ENCODE measurements around the gene GSK3B.

Gene GSK3B

DNA sequence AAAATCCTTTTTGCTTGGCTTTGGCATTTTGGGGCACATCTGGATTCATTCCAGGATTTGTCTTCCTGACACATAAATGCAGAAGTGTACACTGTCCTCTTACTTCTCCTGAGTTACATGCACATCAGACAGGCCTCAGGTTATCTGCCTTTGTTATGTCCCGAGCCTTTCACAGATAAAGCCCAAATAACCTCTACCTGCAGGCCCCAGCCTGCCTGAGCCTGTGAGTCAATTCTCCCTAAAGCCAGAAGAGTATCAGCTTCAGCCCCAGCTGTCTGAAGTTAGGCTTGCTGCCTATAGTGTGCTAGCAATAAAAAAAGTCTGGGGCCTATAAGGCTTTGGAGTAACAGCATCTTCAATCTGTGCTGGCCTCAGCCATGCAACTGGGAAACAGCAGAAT lies 17.7 kb upstream of the GSK3B start:
- Histone ChIP-seq H4K20me1 (ENCODE audit: insufficient read depth, low read length) (no peaks in the 10 kb centered on the region), H3K27me3 (ENCODE audit: insufficient read depth, low read length, poor library complexity) (no peaks in the 10 kb centered on the region), H3K4me3 (ENCODE audit: low read depth in 1 of 2, low read length in 2 of 2) (no peak overlapping the region), H3K36me3 (ENCODE audit: insufficient read depth, low read length) (no peaks in the 10 kb centered on the region), H3K27ac (ENCODE audit: low read length) (no peak overlapping the region), H3K4me1 (ENCODE audit: insufficient read depth, low read length) (no peaks in the 10 kb centered on the region), H3K79me2 (ENCODE audit: insufficient read depth, low read length) (no peaks in the 10 kb centered on the region), H3K9me3 (ENCODE audit: insufficient read depth, low read length, severe bottlenecking) (no peaks in the 10 kb centered on the region), H3K4me2 (ENCODE audit: insufficient read depth, low read length) (no peak overlapping the region), H2AFZ (ENCODE audit: low read depth, low read length) (no peak overlapping the region), H3K9ac (ENCODE audit: low read depth, low read length) (no peak overlapping the region)
- DNase-seq (no peak), ATAC-seq (ENCODE audit: insufficient read depth, low read depth) (no peak)
- no peak for TF ChIP-seq EZH2 (IDR thresholded peaks at IDR 0.05; ENCODE audit: borderline replicate concordance, low read depth, low read length, severe bottlenecking)
- TF ChIP-seq, protein P1, sequence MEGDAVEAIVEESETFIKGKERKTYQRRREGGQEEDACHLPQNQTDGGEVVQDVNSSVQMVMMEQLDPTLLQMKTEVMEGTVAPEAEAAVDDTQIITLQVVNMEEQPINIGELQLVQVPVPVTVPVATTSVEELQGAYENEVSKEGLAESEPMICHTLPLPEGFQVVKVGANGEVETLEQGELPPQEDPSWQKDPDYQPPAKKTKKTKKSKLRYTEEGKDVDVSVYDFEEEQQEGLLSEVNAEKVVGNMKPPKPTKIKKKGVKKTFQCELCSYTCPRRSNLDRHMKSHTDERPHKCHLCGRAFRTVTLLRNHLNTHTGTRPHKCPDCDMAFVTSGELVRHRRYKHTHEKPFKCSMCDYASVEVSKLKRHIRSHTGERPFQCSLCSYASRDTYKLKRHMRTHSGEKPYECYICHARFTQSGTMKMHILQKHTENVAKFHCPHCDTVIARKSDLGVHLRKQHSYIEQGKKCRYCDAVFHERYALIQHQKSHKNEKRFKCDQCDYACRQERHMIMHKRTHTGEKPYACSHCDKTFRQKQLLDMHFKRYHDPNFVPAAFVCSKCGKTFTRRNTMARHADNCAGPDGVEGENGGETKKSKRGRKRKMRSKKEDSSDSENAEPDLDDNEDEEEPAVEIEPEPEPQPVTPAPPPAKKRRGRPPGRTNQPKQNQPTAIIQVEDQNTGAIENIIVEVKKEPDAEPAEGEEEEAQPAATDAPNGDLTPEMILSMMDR (IDR thresholded peaks at IDR 0.05; ENCODE audit: borderline replicate concordance, extremely low read depth, low read length, poor library complexity, severe bottlenecking): no peak

DNA sequence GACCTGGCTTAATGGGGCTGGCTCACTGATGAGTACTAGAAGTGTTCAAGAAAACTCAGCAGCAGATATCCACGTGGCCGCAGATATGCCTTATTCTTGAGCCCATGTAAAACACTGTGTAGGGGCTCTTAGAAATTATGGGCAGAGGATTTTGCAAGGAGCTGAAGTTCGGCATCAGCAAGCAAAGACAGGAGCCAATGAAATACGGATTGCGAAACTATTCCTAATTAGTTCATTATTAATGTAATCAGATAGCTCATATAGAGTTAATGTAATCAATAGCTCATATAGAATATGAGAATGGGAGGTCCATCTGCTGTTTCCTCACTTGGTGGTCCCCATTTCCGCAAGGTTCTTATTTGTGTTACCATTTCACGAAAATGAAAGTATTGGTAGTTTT lies 9.0 kb upstream of the GSK3B start:
- ATAC-seq (ENCODE audit: insufficient read depth, low read depth): no peak
- TF ChIP-seq EZH2 (IDR thresholded peaks at IDR 0.05; ENCODE audit: borderline replicate concordance, low read depth, low read length, severe bottlenecking): no peak
- TF ChIP-seq, protein P1 (IDR thresholded peaks at IDR 0.05; ENCODE audit: borderline replicate concordance, extremely low read depth, low read length, poor library complexity, severe bottlenecking): no peak
- H3K9me3 ChIP-seq (ENCODE audit: insufficient read depth, low read length, severe bottlenecking): no peaks in the 10 kb centered on the region
- no peak overlapping the region for H3K27ac ChIP-seq (ENCODE audit: low read length)
- no peak overlapping the region for H3K4me3 ChIP-seq (ENCODE audit: low read depth in 1 of 2, low read length in 2 of 2)
- no peak overlapping the region for H3K9ac ChIP-seq (ENCODE audit: low read depth, low read length)
- H2AFZ ChIP-seq (ENCODE audit: low read depth, low read length): no peak overlapping the region
- H3K4me2 ChIP-seq (ENCODE audit: insufficient read depth, low read length): no peak overlapping the region
- DNase-seq: no peak
- 0 out of 2 replicates have a peak, but pooled peaks cover 2% of the 10 kb centered on the region for H3K4me1 ChIP-seq (ENCODE audit: insufficient read depth, low read length)
- no peaks in the 10 kb centered on the region for H3K79me2 ChIP-seq (ENCODE audit: insufficient read depth, low read length)
- 0 out of 2 replicates have a peak, but pooled peaks cover 3% of the 10 kb centered on the region for H3K36me3 ChIP-seq (ENCODE audit: insufficient read depth, low read length)
- no peaks in the 10 kb centered on the region for H3K27me3 ChIP-seq (ENCODE audit: insufficient read depth, low read length, poor library complexity)
- no peaks in the 10 kb centered on the region for H4K20me1 ChIP-seq (ENCODE audit: insufficient read depth, low read length)

DNA sequence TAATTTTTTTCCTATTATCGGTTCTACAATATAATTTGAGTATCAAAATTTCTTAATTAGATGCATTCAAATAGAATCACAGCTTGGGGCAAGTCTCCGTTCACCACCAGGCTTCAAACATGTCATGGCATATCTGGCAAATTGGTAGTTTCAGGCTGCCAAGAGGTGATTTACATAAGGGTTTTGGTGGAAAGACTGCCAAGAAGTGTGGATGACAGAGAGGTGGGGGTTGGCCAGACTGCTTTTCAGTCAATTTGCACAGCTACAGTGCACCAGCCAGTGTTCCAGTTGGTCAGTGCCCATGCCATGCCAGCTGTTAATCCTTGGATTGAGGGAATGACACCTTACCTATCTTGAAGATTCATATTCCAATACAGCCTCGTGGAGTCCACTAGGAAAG lies 8.4 kb upstream of the GSK3B start:
- Histone ChIP-seq H3K4me2 (ENCODE audit: insufficient read depth, low read length) (no peak overlapping the region), H3K79me2 (ENCODE audit: insufficient read depth, low read length) (peaks cover 4% of the 10 kb centered on the region; the same call in 1 of the 2 replicates), H4K20me1 (ENCODE audit: insufficient read depth, low read length) (no peaks in the 10 kb centered on the region), H3K4me3 (ENCODE audit: low read depth in 1 of 2, low read length in 2 of 2) (no peak overlapping the region), H3K27me3 (ENCODE audit: insufficient read depth, low read length, poor library complexity) (no peaks in the 10 kb centered on the region), H3K36me3 (ENCODE audit: insufficient read depth, low read length) (0 out of 2 replicates have a peak, but pooled peaks cover 3% of the 10 kb centered on the region), H3K9ac (ENCODE audit: low read depth, low read length) (no peak overlapping the region), H3K9me3 (ENCODE audit: insufficient read depth, low read length, severe bottlenecking) (no peaks in the 10 kb centered on the region), H2AFZ (ENCODE audit: low read depth, low read length) (no peak overlapping the region), H3K27ac (ENCODE audit: low read length) (no peak overlapping the region), H3K4me1 (ENCODE audit: insufficient read depth, low read length) (0 out of 2 replicates have a peak, but pooled peaks cover 2% of the 10 kb centered on the region)
- DNase-seq: no peak
- TF ChIP-seq EZH2 (IDR thresholded peaks at IDR 0.05; ENCODE audit: borderline replicate concordance, low read depth, low read length, severe bottlenecking): no peak
- TF ChIP-seq, protein P1 (IDR thresholded peaks at IDR 0.05; ENCODE audit: borderline replicate concordance, extremely low read depth, low read length, poor library complexity, severe bottlenecking): no peak
- no peak for ATAC-seq (ENCODE audit: insufficient read depth, low read depth)

DNA sequence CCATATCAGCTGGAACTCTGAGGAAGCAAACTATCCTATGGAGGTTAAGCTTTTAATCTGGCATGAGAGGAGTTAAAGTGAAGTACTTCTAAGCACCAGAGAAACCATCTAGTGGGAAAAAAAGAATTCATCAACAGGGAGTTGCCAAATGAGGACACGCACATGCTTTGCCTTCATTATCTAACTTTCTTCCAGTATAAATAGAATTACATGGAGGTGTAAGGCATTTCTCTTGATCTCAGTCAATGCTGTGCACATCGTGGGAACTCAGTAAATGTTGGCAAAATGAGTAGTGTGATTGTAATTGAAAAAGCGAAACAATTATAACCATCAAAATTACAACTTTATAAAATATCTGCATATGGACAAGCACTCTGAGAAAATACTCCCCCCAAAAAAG lies 8.0 kb upstream of the GSK3B start:
- DNase-seq: no peak
- Histone ChIP-seq H3K27ac (ENCODE audit: low read length) (no peak overlapping the region), H3K4me2 (ENCODE audit: insufficient read depth, low read length) (no peak overlapping the region), H3K36me3 (ENCODE audit: insufficient read depth, low read length) (0 out of 2 replicates have a peak, but pooled peaks cover 3% of the 10 kb centered on the region), H4K20me1 (ENCODE audit: insufficient read depth, low read length) (no peaks in the 10 kb centered on the region), H3K4me3 (ENCODE audit: low read depth in 1 of 2, low read length in 2 of 2) (no peak overlapping the region), H3K4me1 (ENCODE audit: insufficient read depth, low read length) (peaks cover 5% of the 10 kb centered on the region), H2AFZ (ENCODE audit: low read depth, low read length) (no peak overlapping the region), H3K9ac (ENCODE audit: low read depth, low read length) (no peak overlapping the region), H3K79me2 (ENCODE audit: insufficient read depth, low read length) (peaks cover 7% of the 10 kb centered on the region), H3K27me3 (ENCODE audit: insufficient read depth, low read length, poor library complexity) (no peaks in the 10 kb centered on the region), H3K9me3 (ENCODE audit: insufficient read depth, low read length, severe bottlenecking) (no peaks in the 10 kb centered on the region)
- ATAC-seq (ENCODE audit: insufficient read depth, low read depth): no peak
- no peak for TF ChIP-seq EZH2 (IDR thresholded peaks at IDR 0.05; ENCODE audit: borderline replicate concordance, low read depth, low read length, severe bottlenecking)
- TF ChIP-seq, protein P1 (IDR thresholded peaks at IDR 0.05; ENCODE audit: borderline replicate concordance, extremely low read depth, low read length, poor library complexity, severe bottlenecking): no peak

Measured in DND-41 (cell line).